Measurements from ENCODE around the gene DEUP1. TPM values are rescaled to one million over a fixed set of nuclear protein-coding genes. Genes with fewer than 3 reads are reported as not detected.

DEUP1 gene
- polyA plus RNA-seq, 3 donors, result not detected

GRCh38 chr11:93361435-93361834 is 30.9 kb downstream of the DEUP1 start:
- Mint-ChIP-seq H3K4me3 (no peak overlapping the region), H3K4me1 (no peaks in the 10 kb centered on the region), H3K9me3 (peaks cover 6 to 12% (median 7%) of the 10 kb centered on the region in 7 donors), H3K36me3 (no peaks in the 10 kb centered on the region), H3K27ac (no peak overlapping the region), H3K27me3 (ENCODE audit: low read depth in 3 of 3) (peaks cover 0 to 2% (median 0%) of the 10 kb centered on the region in 3 donors)
- Histone ChIP-seq H3K4me3 (replicated peaks in 1 of 3; ENCODE audit: low read depth in 2 of 3, low read length in 3 of 3) (no peak overlapping the region), H3K4me1 (ENCODE audit: control insufficient read depth in 1 of 2, insufficient read depth in 2 of 2, low read length in 2 of 2) (no peaks in the 10 kb centered on the region), H3K36me3 (replicated peaks in 1 of 2; ENCODE audit: control insufficient read depth in 1 of 2, insufficient read depth in 2 of 2, low read length in 2 of 2) (no peaks in the 10 kb centered on the region), H2AFZ (ENCODE audit: insufficient read depth, low read depth, low read length, poor library complexity, severe bottlenecking) (no peak overlapping the region), H3K9ac (ENCODE audit: insufficient read depth, low read length, poor library complexity, severe bottlenecking) (no peak overlapping the region), H3K27me3 (ENCODE audit: control insufficient read depth in 2 of 2, insufficient read depth in 2 of 2, low read length in 2 of 2) (no peaks in the 10 kb centered on the region), H3K27ac (ENCODE audit: low read depth in 1 of 2, low read length in 2 of 2) (no peak overlapping the region), H3K4me2 (replicated peaks; ENCODE audit: extremely low read depth, low read length, poor library complexity, severe bottlenecking) (no peak overlapping the region), H4K20me1 (ENCODE audit: insufficient read depth, low read length) (no peaks in the 10 kb centered on the region), H3K79me2 (ENCODE audit: insufficient read depth, low read length) (no peaks in the 10 kb centered on the region), H3K9me3 (replicated peaks in 1 of 2; ENCODE audit: control insufficient read depth in 1 of 2, insufficient read depth in 1 of 2, low read length in 2 of 2) (no peaks in the 10 kb centered on the region)
- no peak for DNase-seq
- no peak for TF ChIP-seq CTCF (IDR thresholded peaks at IDR 0.05)
- intact Hi-C loops (cut with micrococcal nuclease), result no loop called here

GRCh38 chr11:93368022-93368421 is 37.5 kb downstream of the DEUP1 start:
- Mint-ChIP-seq H3K27me3 (ENCODE audit: low read depth in 3 of 3) (no peaks in the 10 kb centered on the region), H3K36me3 (no peaks in the 10 kb centered on the region), H3K27ac (no peak overlapping the region), H3K9me3 (peaks cover 3 to 16% (median 7%) of the 10 kb centered on the region in 7 donors), H3K4me1 (no peaks in the 10 kb centered on the region), H3K4me3 (no peak overlapping the region)
- DNase-seq, result no peak
- Histone ChIP-seq H3K4me3 (replicated peaks in 1 of 3; ENCODE audit: low read depth in 2 of 3, low read length in 3 of 3) (no peak overlapping the region), H3K4me1 (ENCODE audit: control insufficient read depth in 1 of 2, insufficient read depth in 2 of 2, low read length in 2 of 2) (no peaks in the 10 kb centered on the region), H3K79me2 (ENCODE audit: insufficient read depth, low read length) (no peaks in the 10 kb centered on the region), H4K20me1 (ENCODE audit: insufficient read depth, low read length) (no peaks in the 10 kb centered on the region), H3K27ac (ENCODE audit: low read depth in 1 of 2, low read length in 2 of 2) (no peak overlapping the region), H3K9ac (ENCODE audit: insufficient read depth, low read length, poor library complexity, severe bottlenecking) (no peak overlapping the region), H3K9me3 (replicated peaks in 1 of 2; ENCODE audit: control insufficient read depth in 1 of 2, insufficient read depth in 1 of 2, low read length in 2 of 2) (peaks cover 4% of the 10 kb centered on the region in 2 donors), H3K36me3 (replicated peaks in 1 of 2; ENCODE audit: control insufficient read depth in 1 of 2, insufficient read depth in 2 of 2, low read length in 2 of 2) (no peaks in the 10 kb centered on the region), H3K27me3 (ENCODE audit: control insufficient read depth in 2 of 2, insufficient read depth in 2 of 2, low read length in 2 of 2) (no peaks in the 10 kb centered on the region), H3K4me2 (replicated peaks; ENCODE audit: extremely low read depth, low read length, poor library complexity, severe bottlenecking) (no peak overlapping the region), H2AFZ (ENCODE audit: insufficient read depth, low read depth, low read length, poor library complexity, severe bottlenecking) (no peak overlapping the region)
- no CpG with 5 or more reads among the region's 2 CpGs for WGBS (ENCODE audit: insufficient coverage)
- intact Hi-C loops (cut with micrococcal nuclease), result no loop called here
- no peak for TF ChIP-seq CTCF (IDR thresholded peaks at IDR 0.05)
